Activated T-helper 2 cell treated with anti-CD3 and anti-CD28 coated beads, Interferon-gamma antibody, Interleukin-2, Interleukin-4, amounts not matched to agents 10 μg/mL and 5 μg/mL and 100 μg/mL, durations not matched to agents 14 hours and 24 hours and 36 hours (primary cell): ENCODE data around the gene KIAA1755. TPM values are rescaled to one million over a fixed set of nuclear protein-coding genes. Genes with fewer than 3 reads are reported as not detected.

Experiments
- DNase-seq: peaks from one replicate; pipeline ENCODE4 v3.0.0; 2021; ENCODE audit warnings: low spot score
- H3K27ac Mint-ChIP-seq: one replicate; pipeline ENCODE4 v1.8.0; 2021; ENCODE audit warnings: mixed read lengths
- H3K27me3 Mint-ChIP-seq: one replicate; pipeline ENCODE4 v1.8.0; 2021; ENCODE audit warnings: low read depth, mixed read lengths
- H3K36me3 Mint-ChIP-seq: one replicate; pipeline ENCODE4 v1.8.0; 2021; ENCODE audit warnings: low read depth, mixed read lengths
- H3K4me1 Mint-ChIP-seq: one replicate; pipeline ENCODE4 v1.8.0; 2021; ENCODE audit warnings: low read depth, mixed read lengths
- H3K4me3 Mint-ChIP-seq: one replicate; pipeline ENCODE4 v1.8.0; 2021; ENCODE audit warnings: low read depth, mild to moderate bottlenecking, moderate library complexity, mixed read lengths
- H3K9me3 Mint-ChIP-seq: one replicate; pipeline ENCODE4 v1.8.0; 2021; ENCODE audit warnings: mixed read lengths
- intact Hi-C: fragments of 100-400 bp; cut with micrococcal nuclease; formaldehyde crosslinking; loops from one replicate; pipeline ENCODE4 v1.15.1; 2023
- total RNA-seq: library from RNA; stranded (reverse); gene quantifications from 2 replicates; pipeline ENCODE4 v1.2.3, GENCODE V29; 2022

KIAA1755 gene
- total RNA-seq, 1 donor from 2014 or later, result not detected

DNA sequence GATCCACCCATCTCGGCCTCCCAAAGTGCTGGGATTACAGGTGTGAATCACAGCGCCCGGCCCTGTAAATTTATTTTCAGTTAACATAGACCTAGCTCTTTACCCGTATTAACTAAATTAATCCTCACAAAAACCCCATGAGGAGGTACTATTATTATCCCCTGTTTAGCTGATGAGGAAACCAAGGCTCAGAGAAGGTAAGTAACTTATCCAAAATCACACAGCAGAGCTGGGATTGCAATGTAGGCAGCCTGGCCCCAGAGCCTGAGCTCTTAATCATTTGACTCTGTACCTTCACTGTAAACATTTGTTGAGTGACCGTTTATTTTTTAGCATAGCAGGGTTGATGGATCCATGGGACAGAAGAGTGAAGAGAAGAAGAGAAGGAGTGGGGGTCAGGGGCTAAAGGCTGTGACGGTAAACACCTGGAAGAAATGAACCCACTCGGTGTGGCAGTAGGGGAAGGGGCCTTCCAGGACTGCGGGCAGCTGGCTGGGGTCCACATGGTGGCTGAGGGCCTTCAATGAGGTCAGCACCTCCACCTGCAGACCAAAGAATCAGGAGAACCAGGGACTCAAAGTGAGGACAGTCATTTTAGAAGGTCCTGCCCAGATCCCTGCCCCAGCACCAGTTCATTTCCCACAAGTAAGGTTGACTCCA is 35.2 kb downstream of the KIAA1755 start:
- H3K4me3 Mint-ChIP-seq, result no peak overlapping the region
- no peaks in the 10 kb centered on the region for H3K4me1 Mint-ChIP-seq
- H3K9me3 Mint-ChIP-seq, result no peaks in the 10 kb centered on the region
- DNase-seq, result no peak
- intact Hi-C loops, result loop anchor here (10.0 kb wide), 1 partner anchor 661 kb away; no protein-coding TSS in a partner anchor
- no peaks in the 10 kb centered on the region for H3K36me3 Mint-ChIP-seq
- no peaks in the 10 kb centered on the region for H3K27me3 Mint-ChIP-seq
- no peak overlapping the region for H3K27ac Mint-ChIP-seq

- H3K9me3 Mint-ChIP-seq, result no peaks in the 10 kb centered on the region
These were observed 36.0 kb downstream of the KIAA1755 start for GRCh38 chr20:38224531-38224930.

GRCh38 chr20:38223743-38224100 is 36.8 kb downstream of the KIAA1755 start:
- no peak for DNase-seq
- H3K9me3 Mint-ChIP-seq, result no peaks in the 10 kb centered on the region
- intact Hi-C loops, result loop anchor here (5.0 to 10.0 kb wide), 2 partner anchors 151 to 659 kb away; no protein-coding TSS in a partner anchor
- no peaks in the 10 kb centered on the region for H3K36me3 Mint-ChIP-seq
- H3K27me3 Mint-ChIP-seq, result no peaks in the 10 kb centered on the region
- H3K4me1 Mint-ChIP-seq, result no peaks in the 10 kb centered on the region
- no peak overlapping the region for H3K4me3 Mint-ChIP-seq
- H3K27ac Mint-ChIP-seq, result no peak overlapping the region

More at GRCh38 chr20:38224531-38224930, 36.0 kb downstream of the KIAA1755 start:
- H3K27me3 Mint-ChIP-seq, result no peaks in the 10 kb centered on the region
- H3K4me1 Mint-ChIP-seq, result no peaks in the 10 kb centered on the region
- no peaks in the 10 kb centered on the region for H3K36me3 Mint-ChIP-seq
- intact Hi-C loops, result loop anchor here (5.0 to 10.0 kb wide), 2 partner anchors 152 to 660 kb away; no protein-coding TSS in a partner anchor
- no peak overlapping the region for H3K4me3 Mint-ChIP-seq
- DNase-seq, result no peak
- no peak overlapping the region for H3K27ac Mint-ChIP-seq

GRCh38 chr20:38222923-38223742 is 37.4 kb downstream of the KIAA1755 start:
- no peak for DNase-seq
- Mint-ChIP-seq H3K4me3 (no peak overlapping the region), H3K27me3 (no peaks in the 10 kb centered on the region)

GRCh38 chr20:38222231-38222922 is 38.2 kb downstream of the KIAA1755 start:
- DNase-seq, result peak; percentile 35
- no peaks in the 10 kb centered on the region for H3K9me3 Mint-ChIP-seq
- no peak overlapping the region for H3K27ac Mint-ChIP-seq
- no peaks in the 10 kb centered on the region for H3K36me3 Mint-ChIP-seq
- intact Hi-C loops, result loop anchor here (5.0 to 10.0 kb wide), 2 partner anchors 150 to 658 kb away; no protein-coding TSS in a partner anchor
- H3K4me3 Mint-ChIP-seq, result no peak overlapping the region
- no peaks in the 10 kb centered on the region for H3K4me1 Mint-ChIP-seq
- H3K27me3 Mint-ChIP-seq, result no peaks in the 10 kb centered on the region

More at GRCh38 chr20:38222923-38223742, 37.4 kb downstream of the KIAA1755 start:
- Mint-ChIP-seq H3K4me1 (no peaks in the 10 kb centered on the region), H3K9me3 (no peaks in the 10 kb centered on the region), H3K36me3 (no peaks in the 10 kb centered on the region), H3K27ac (no peak overlapping the region)
- intact Hi-C loops, result loop anchor here (5.0 to 10.0 kb wide), 2 partner anchors 151 to 658 kb away; no protein-coding TSS in a partner anchor

GRCh38 chr20:38221119-38221589 is 39.4 kb downstream of the KIAA1755 start:
- Mint-ChIP-seq H3K36me3 (no peaks in the 10 kb centered on the region), H3K27me3 (no peaks in the 10 kb centered on the region), H3K9me3 (no peaks in the 10 kb centered on the region), H3K4me3 (no peak overlapping the region), H3K27ac (no peak overlapping the region), H3K4me1 (no peaks in the 10 kb centered on the region)
- intact Hi-C loops, result loop anchor here (1.0 to 10.0 kb wide), 3 partner anchors 149 to 656 kb away; no protein-coding TSS in a partner anchor
- peak; percentile 40 for DNase-seq

- Mint-ChIP-seq H3K36me3 (no peaks in the 10 kb centered on the region), H3K9me3 (no peaks in the 10 kb centered on the region), H3K4me1 (no peaks in the 10 kb centered on the region), H3K27me3 (no peaks in the 10 kb centered on the region), H3K4me3 (no peak overlapping the region), H3K27ac (no peak overlapping the region)
- no peak for DNase-seq
- intact Hi-C loops, result loop anchor here (1.0 to 10.0 kb wide), 3 partner anchors 148 to 656 kb away; no protein-coding TSS in a partner anchor
These were observed 39.9 kb downstream of the KIAA1755 start for GRCh38 chr20:38220587-38221118.

DNA sequence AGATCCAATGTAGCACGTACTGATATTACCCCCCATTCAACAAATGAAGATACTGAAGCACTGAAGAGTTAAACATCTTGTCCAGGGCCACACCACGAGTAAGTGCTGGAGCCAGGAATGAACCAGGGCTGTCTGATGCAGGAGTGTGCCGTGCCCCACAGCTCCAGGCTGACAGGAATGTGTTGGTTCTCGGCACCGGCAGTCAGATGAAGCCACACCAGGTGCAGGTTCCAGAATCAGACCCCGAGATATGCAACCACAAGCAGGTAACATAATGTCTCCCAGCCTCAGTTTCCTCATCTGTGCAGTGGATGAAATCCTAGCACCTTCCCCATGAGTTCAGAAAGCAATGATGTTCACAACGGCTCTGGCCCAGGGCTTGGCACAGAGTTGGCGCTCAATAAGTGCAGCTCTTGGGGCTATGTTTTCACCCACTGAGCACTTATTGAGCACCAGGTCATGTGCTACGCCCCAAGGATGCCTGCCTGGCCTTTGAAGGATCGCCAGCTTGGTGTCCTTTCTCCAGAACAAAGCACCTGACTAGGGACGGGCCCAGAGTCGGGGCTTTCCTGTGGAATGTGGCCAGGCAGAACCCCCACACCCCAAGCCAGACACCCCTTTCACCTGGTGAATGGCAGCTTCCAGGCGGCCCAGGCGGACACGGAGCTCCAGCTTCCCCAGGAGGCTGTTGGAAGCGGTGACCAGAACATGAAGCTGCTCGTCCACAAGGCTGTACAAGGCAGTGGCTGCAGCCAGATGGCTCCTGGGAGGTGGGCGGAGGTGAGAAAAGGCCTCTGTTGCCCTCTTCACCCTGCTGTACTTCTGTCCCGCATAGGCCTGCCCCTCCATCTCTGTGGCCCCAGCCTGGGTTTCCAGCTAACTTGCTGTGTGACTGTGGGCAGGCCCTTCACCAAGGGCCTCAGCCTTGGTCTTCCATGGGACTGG is 41.3 kb downstream of the KIAA1755 start:
- intact Hi-C loops, result no loop called here
- H3K36me3 Mint-ChIP-seq, result no peaks in the 10 kb centered on the region
- DNase-seq, result no peak
- no peak overlapping the region for H3K4me3 Mint-ChIP-seq
- no peak overlapping the region for H3K27ac Mint-ChIP-seq
- no peaks in the 10 kb centered on the region for H3K4me1 Mint-ChIP-seq
- H3K27me3 Mint-ChIP-seq, result no peaks in the 10 kb centered on the region
- no peaks in the 10 kb centered on the region for H3K9me3 Mint-ChIP-seq

GRCh38 chr20:38218566-38218885 is 42.0 kb downstream of the KIAA1755 start:
- Mint-ChIP-seq H3K4me1 (no peaks in the 10 kb centered on the region), H3K27me3 (no peaks in the 10 kb centered on the region), H3K36me3 (no peaks in the 10 kb centered on the region), H3K9me3 (no peaks in the 10 kb centered on the region), H3K27ac (no peak overlapping the region), H3K4me3 (no peak overlapping the region)
- DNase-seq, result no peak
- intact Hi-C loops, result no loop called here

- DNase-seq, result no peak
- intact Hi-C loops, result no loop called here
- Mint-ChIP-seq H3K36me3 (no peaks in the 10 kb centered on the region), H3K4me1 (no peaks in the 10 kb centered on the region), H3K9me3 (no peaks in the 10 kb centered on the region), H3K27ac (no peak overlapping the region), H3K4me3 (no peak overlapping the region), H3K27me3 (no peaks in the 10 kb centered on the region)
These were observed 42.6 kb downstream of the KIAA1755 start for GRCh38 chr20:38217791-38218565.
